Kidney (tissue), 14 donors: ENCODE data around the gene KLHL10. TPM values are rescaled to one million over a fixed set of nuclear protein-coding genes. Genes with fewer than 3 reads are reported as not detected.
"Not testable (repeated sequence)": the region's sequence is repeated elsewhere in the genome, so short reads cannot be mapped to it uniquely, and the experiment has no call there.

Experiments used
- DNase-seq, 5 donors: peaks; one replicate each; pipeline ENCODE4 v3.0.0-alpha.2; 2013 to 2020
- FAIRE-seq: peaks from 2 replicates; lab custom pipeline; 2012; peaks lifted over from hg19 to GRCh38; lab: Jason Lieb, UNC
- H3K27ac ChIP-seq, 2 donors: one replicate each; pipeline ENCODE4 v1.7.0; 2013; ENCODE audit warnings: low read depth in 2 of 2, low read length in 2 of 2, inconsistent platforms in 1 of 2
- H3K27me3 ChIP-seq: one replicate; pipeline ENCODE4 v1.7.1; 2013; ENCODE audit warnings: low read length, inconsistent platforms; ENCODE audit not compliant: control insufficient read depth, insufficient read depth
- H3K36me3 ChIP-seq, 3 donors: one replicate each; pipeline versions ENCODE4 v1.7.0 to v1.7.1; 2013; ENCODE audit warnings: low read length in 3 of 3, control low read depth in 1 of 3, inconsistent platforms in 1 of 3; ENCODE audit not compliant: insufficient read depth in 3 of 3, control insufficient read depth in 2 of 3
- H3K4me1 ChIP-seq, 3 donors: one replicate each; pipeline versions ENCODE4 v1.7.0 to v1.7.1; 2013; ENCODE audit warnings: low read length in 3 of 3, inconsistent platforms in 1 of 3, low read depth in 1 of 3; ENCODE audit not compliant: control insufficient read depth in 2 of 3, insufficient read depth in 2 of 3
- H3K4me3 ChIP-seq, 3 donors: one replicate each; pipeline versions ENCODE4 v1.7.0 to v1.8.1; 2013; ENCODE audit warnings: low read length in 3 of 3, control low read depth in 1 of 3, inconsistent platforms in 1 of 3
- H3K9ac ChIP-seq, 3 donors: one replicate each; pipeline versions ENCODE4 v1.7.0 to v1.7.1; 2013; ENCODE audit warnings: low read length in 3 of 3, control low read depth in 1 of 3, inconsistent platforms in 1 of 3
- H3K9me3 ChIP-seq, 3 donors: one replicate each; pipeline versions ENCODE4 v1.7.0 to v1.7.1; 2013; ENCODE audit warnings: low read length in 3 of 3, control low read depth in 1 of 3, inconsistent platforms in 1 of 3; ENCODE audit not compliant: control insufficient read depth in 2 of 3, insufficient read depth in 1 of 3
- CTCF ChIP-seq: IDR thresholded peaks from 3 replicates; pipeline ENCODE4 v1.5.1; 2012; ENCODE audit warnings: mild to moderate bottlenecking, moderate library complexity, borderline replicate concordance; ENCODE audit not compliant: insufficient read depth; ENCODE audit errors: extremely low read depth
- intact Hi-C: fragments of 100-400 bp; cut with DNase I; formaldehyde crosslinking; loops from one replicate; pipeline ENCODE4 v1.11.1; 2022
- polyA plus RNA-seq: library from polyadenylated mRNA; stranded (reverse); fragments of 350-450 nt; fragmentation: Illumina TruSeq; extraction: RNeasy Lipid Tissue Mini Kit (QIAGEN cat#74804); gene quantifications from one replicate; pipeline ENCODE4 v1.2.3, GENCODE V29; 2014; ENCODE audit warnings: low read depth, low replicate concordance; ENCODE audit not compliant: insufficient read depth
- total RNA-seq: library from RNA; stranded (reverse); fragmentation: NEBNext Ultra II Directional; extraction: Animal tissue kit (Norgen Biotek cat#: 25700); gene quantifications from one replicate; pipeline ENCODE4 v1.2.1, GENCODE V29; 2021
- donor health status: control.
- donor health status: control.
- donor health status: control.
- donor health status: control.
- donor health status: control.
- donor health status: DM: yes; HTN: yes; CAD: no.
- donor health status: Normal renal cell carcinoma (clear cell type).

The KLHL10 gene
- total and polyA plus RNA-seq, 2 donors from 2014 or later = 0.28 TPM; not detected in 1

- peaks cover 2 to 3% (median 3%) of the 10 kb centered on the region in 3 donors for H3K36me3 ChIP-seq
- H3K4me1 ChIP-seq = peaks cover 0 to 6% (median 3%) of the 10 kb centered on the region in 3 donors
- H3K4me3 ChIP-seq = no peak overlapping the region
- no peaks in the 10 kb centered on the region for H3K27me3 ChIP-seq
- no peaks in the 10 kb centered on the region for H3K9me3 ChIP-seq
- no peak overlapping the region for H3K9ac ChIP-seq
- intact Hi-C loops = no loop called here
- FAIRE-seq = no peak
- H3K27ac ChIP-seq = no peak overlapping the region
- DNase-seq = no peak
- no peak for TF ChIP-seq CTCF
Measured at GRCh38 chr17:41848788-41849187, 11.2 kb downstream of the KLHL10 start.

- H3K4me3 ChIP-seq = no peak overlapping the region
- H3K27ac ChIP-seq = no peak overlapping the region
- H3K36me3 ChIP-seq = peaks cover 4 to 7% (median 6%) of the 10 kb centered on the region in 3 donors
- TF ChIP-seq CTCF = no peak
- no peaks in the 10 kb centered on the region for H3K9me3 ChIP-seq
- intact Hi-C loops = no loop called here
- no peak for FAIRE-seq
- no peak overlapping the region for H3K9ac ChIP-seq
- DNase-seq = peak in 1 of 5 donors; percentile 36
- H3K4me1 ChIP-seq = peaks cover 0 to 6% (median 3%) of the 10 kb centered on the region in 3 donors
- no peaks in the 10 kb centered on the region for H3K27me3 ChIP-seq
Measured at GRCh38 chr17:41849251-41849990, 11.8 kb downstream of the KLHL10 start.

- H3K27me3 ChIP-seq, H3K4me1 ChIP-seq, H3K27ac ChIP-seq, H3K4me3 ChIP-seq, H3K9me3 ChIP-seq, intact Hi-C loops, FAIRE-seq, DNase-seq, H3K9ac ChIP-seq: not testable (repeated sequence)
- peaks cover 4 to 11% (median 6%) of the 10 kb centered on the region in 3 donors for H3K36me3 ChIP-seq
Measured at GRCh38 chr17:41851382-41851781, 13.8 kb downstream of the KLHL10 start.

- Histone ChIP-seq H3K9me3 (no peaks in the 10 kb centered on the region), H3K4me1 (peaks cover 0 to 15% (median 9%) of the 10 kb centered on the region in 3 donors), H3K4me3 (no peak overlapping the region), H3K9ac (no peak overlapping the region), H3K36me3 (no peaks in the 10 kb centered on the region), H3K27ac (no peak overlapping the region), H3K27me3 (no peaks in the 10 kb centered on the region)
- intact Hi-C loops = no loop called here
- no peak for FAIRE-seq
- DNase-seq = no peak
- TF ChIP-seq CTCF = no peak
Measured at GRCh38 chr17:41860254-41860931, 22.8 kb downstream of the KLHL10 start.
